SK-N-SH (cell line): ENCODE data around the gene CNOT4. TPM values are rescaled to one million over a fixed set of nuclear protein-coding genes. Genes with fewer than 3 reads are reported as not detected.

Source experiments
- CTCF ChIA-PET: fragments of 300-600, 350-600 bp; formaldehyde crosslinking; extraction: SDS; loops from one replicate; lab custom pipeline; 2021; lab: Yijun Ruan, JAX
- POLR2A ChIA-PET: fragments of 350-600 bp; sonication (Branson Sonifier 250); formaldehyde crosslinking; extraction: SDS; loops from one replicate; lab custom pipeline; 2020; ENCODE audit warnings: antibody characterized with exemption, inconsistent platforms; lab: Yijun Ruan, JAX
- DNase-seq: peaks from one replicate; pipeline ENCODE4 v3.0.0; 2012
- H2AFZ ChIP-seq: fragments of 200-600 bp; sonication (generic); 2 replicates; pipeline ENCODE4 v1.8.1; 2016; ENCODE audit warnings: antibody characterized with exemption, mild to moderate bottlenecking, low read depth
- H3F3A ChIP-seq: fragments of 200-600 bp; sonication (generic); replicated peaks from 2 replicates; pipeline ENCODE3; 2016; ENCODE audit warnings: antibody characterized with exemption, mild to moderate bottlenecking; ENCODE audit not compliant: insufficient read depth
- H3K27ac ChIP-seq, 2 experiments: fragments of 200-500 bp in 1 of 2; fragments of 200-600 bp in 1 of 2; sonication (Bioruptor generic) in 1 of 2; sonication (generic), shearing (Covaris generic) in 1 of 2; 2 replicates each; pipeline versions ENCODE4 v1.5.1 to v1.6.1; 2014 to 2016; ENCODE audit warnings: low read depth in 2 of 2, inconsistent platforms in 1 of 2, low read length in 1 of 2, mild to moderate bottlenecking in 1 of 2, mixed read lengths in 1 of 2
- H3K27me3 ChIP-seq: fragments of 200-600 bp; sonication (generic), shearing (Covaris generic); 2 replicates; pipeline ENCODE4 v1.6.1; 2016; ENCODE audit warnings: mixed run types; ENCODE audit not compliant: insufficient read depth
- H3K36me3 ChIP-seq, 2 experiments: fragments of 200-500 bp in 1 of 2; fragments of 200-600 bp in 1 of 2; sonication (Bioruptor generic) in 1 of 2; sonication (generic) in 1 of 2; replicated peaks in 1 of 2; 2 replicates each; pipeline versions ENCODE3 to v1.5.1; 2014 to 2016; ENCODE audit warnings: low read length in 1 of 2, mild to moderate bottlenecking in 1 of 2; ENCODE audit not compliant: insufficient read depth in 2 of 2, control insufficient read depth in 1 of 2
- H3K4me1 ChIP-seq, 2 experiments: fragments of 200-500 bp in 1 of 2; fragments of 200-600 bp in 1 of 2; sonication (Bioruptor generic) in 1 of 2; sonication (generic), shearing (Covaris generic) in 1 of 2; 2 replicates each; pipeline versions ENCODE4 v1.5.1 to v1.6.1; 2014 to 2016; ENCODE audit warnings: low read depth in 1 of 2, low read length in 1 of 2, mixed run types in 1 of 2; ENCODE audit not compliant: insufficient read depth in 2 of 2, control insufficient read depth in 1 of 2
- H3K4me2 ChIP-seq: fragments of 200-600 bp; sonication (generic), shearing (Covaris generic); 2 replicates; pipeline ENCODE4 v1.6.1; 2017; ENCODE audit warnings: mixed run types
- H3K4me3 ChIP-seq, 2 experiments: fragments of 200-500 bp in 1 of 2; fragments of 200-600 bp in 1 of 2; sonication (Bioruptor generic) in 1 of 2; sonication (generic), shearing (Covaris generic) in 1 of 2; 2 replicates each; pipeline versions ENCODE4 v1.5.1 to v1.8.1; 2014 to 2016; ENCODE audit warnings: low read depth in 2 of 2, inconsistent platforms in 1 of 2, low read length in 1 of 2, mild to moderate bottlenecking in 1 of 2, mixed read lengths in 1 of 2, moderate library complexity in 1 of 2
- H3K79me2 ChIP-seq: fragments of 200-600 bp; sonication (generic); 2 replicates; pipeline ENCODE4 v1.8.1; 2017; ENCODE audit warnings: mild to moderate bottlenecking; ENCODE audit not compliant: insufficient read depth
- H3K9ac ChIP-seq: fragments of 200-600 bp; sonication (generic); 2 replicates; pipeline ENCODE4 v1.6.1; 2017; ENCODE audit warnings: mixed run types
- H3K9me2 ChIP-seq: fragments of 200-600 bp; sonication (generic); 2 replicates; pipeline ENCODE4 v1.6.1; 2017; ENCODE audit warnings: mixed run types
- H3K9me3 ChIP-seq: fragments of 200-600 bp; sonication (generic); 2 replicates; pipeline ENCODE4 v1.6.1; 2017; ENCODE audit warnings: mixed run types, mild to moderate bottlenecking, moderate library complexity
- H4K20me1 ChIP-seq: fragments of 200-600 bp; sonication (generic); 2 replicates; pipeline ENCODE4 v1.6.1; 2017; ENCODE audit warnings: mild to moderate bottlenecking, mixed run types; ENCODE audit not compliant: insufficient read depth
- CHD2 ChIP-seq: fragments of 150-350 bp; IDR thresholded peaks from 2 replicates; pipeline ENCODE4 v1.6.1; 2018; ENCODE audit warnings: low read length; ENCODE audit not compliant: partially characterized antibody
- ELF1 ChIP-seq: IDR thresholded peaks from 2 replicates; pipeline ENCODE4 v1.4.0; 2012
- FOXJ3 ChIP-seq: sonication (generic); formaldehyde crosslinking; IDR thresholded peaks from 2 replicates; pipeline ENCODE4 v1.5.1; 2020; ENCODE audit warnings: mild to moderate bottlenecking, missing genetic modification reagents
- GABPA ChIP-seq: IDR thresholded peaks from 2 replicates; pipeline ENCODE4 v1.4.0; 2012; ENCODE audit warnings: low read depth, mild to moderate bottlenecking
- MEF2A ChIP-seq: IDR thresholded peaks from 2 replicates; pipeline ENCODE4 v1.4.0; 2012; ENCODE audit warnings: low read depth, borderline replicate concordance
- MXI1 ChIP-seq: IDR thresholded peaks from 2 replicates; pipeline ENCODE4 v1.6.1; 2012; ENCODE audit warnings: mild to moderate bottlenecking, low read depth, low read length, improper control_type of control experiment
- NFIC ChIP-seq: IDR thresholded peaks from 2 replicates; pipeline ENCODE4 v1.4.0; 2012; ENCODE audit warnings: borderline replicate concordance
- NRF1 ChIP-seq: IDR thresholded peaks from 2 replicates; pipeline ENCODE4 v1.6.1; 2012; ENCODE audit warnings: low read depth, mild to moderate bottlenecking, low read length
- POLR2AphosphoS5 ChIP-seq: IDR thresholded peaks from 2 replicates; pipeline ENCODE4 v1.6.1; 2012; ENCODE audit warnings: low read depth, low read length
- RCOR1 ChIP-seq: fragments of 150-350 bp; IDR thresholded peaks from 2 replicates; pipeline ENCODE4 v1.6.1; 2017; ENCODE audit warnings: antibody characterized with exemption, low read length
- RFX5 ChIP-seq: IDR thresholded peaks from 2 replicates; pipeline ENCODE4 v1.6.1; 2012; ENCODE audit warnings: mild to moderate bottlenecking, improper control_type of control experiment, low read length
- SIN3A ChIP-seq: IDR thresholded peaks from 2 replicates; pipeline ENCODE4 v1.6.1; 2012; ENCODE audit warnings: low read depth, mild to moderate bottlenecking, low read length, moderate library complexity, borderline replicate concordance
- SMC3 ChIP-seq: IDR thresholded peaks from 2 replicates; pipeline ENCODE4 v1.6.1; 2012; ENCODE audit warnings: low read depth, low read length, improper control_type of control experiment
- YY1 ChIP-seq: IDR thresholded peaks from 2 replicates; pipeline ENCODE4 v1.4.0; 2012; ENCODE audit warnings: low read depth, mild to moderate bottlenecking
- WGBS: methylation state at CpG from one replicate; pipeline ENCODE4 v1.1.6; 2017; ENCODE audit warnings: low lambda C conversion rate; 5-methylcytosine and 5-hydroxymethylcytosine counted together
- polyA plus RNA-seq, 3 experiments: library from polyadenylated mRNA; depleted of rRNA; stranded (reverse); fragments of >200 nt; gene quantifications; 2 replicates each; pipeline ENCODE4 v1.2.3, GENCODE V29; 2012
- TF ChIP-seq, protein P1 (sequence below): fragments of 200-600 bp; sonication (generic); IDR thresholded peaks from 2 replicates; pipeline ENCODE4 v1.6.1; 2017; ENCODE audit warnings: antibody characterized with exemption, mild to moderate bottlenecking, moderate library complexity
- TF ChIP-seq, protein P2 (sequence below): IDR thresholded peaks from 2 replicates; pipeline ENCODE4 v1.6.1; 2012; ENCODE audit warnings: mild to moderate bottlenecking, low read depth, low read length, moderate library complexity

Gene CNOT4
- polyA plus RNA-seq, 1 of the 3 experiments (the other 2 are of a cell fraction), result 8.0 TPM

DNA sequence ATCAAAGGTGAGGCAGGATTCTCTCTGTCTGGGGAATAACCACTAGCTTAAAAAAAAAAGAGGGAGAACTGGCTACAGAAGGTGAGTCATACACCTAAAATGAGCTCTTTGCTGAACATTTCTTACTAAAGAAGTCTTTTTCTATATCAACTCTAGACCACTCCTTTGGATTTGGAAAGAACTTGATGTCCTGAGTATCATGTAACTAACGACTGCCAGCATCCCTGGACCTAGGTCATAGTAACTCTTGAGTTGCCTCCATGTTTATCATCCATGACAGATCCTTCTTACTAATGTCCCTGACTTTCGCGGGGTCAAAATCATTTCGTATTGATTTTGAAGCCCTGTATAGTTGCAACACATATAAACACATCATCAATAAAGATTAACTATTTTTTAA, 89.1 kb downstream of the CNOT4 start:
- H3K4me2 ChIP-seq, result no peak overlapping the region
- H4K20me1 ChIP-seq, result peaks cover 20% of the 10 kb centered on the region
- H3K79me2 ChIP-seq, result peaks cover 42% of the 10 kb centered on the region
- H3K27ac ChIP-seq, result no peak overlapping the region
- ChIA-PET POLR2A (no interaction called here), CTCF (interaction anchor here (0.6 to 1.3 kb wide), 3 partner anchors 13 to 147 kb away, joined by 3 read pairs; no protein-coding TSS in a partner anchor)
- no peak overlapping the region for H3K4me3 ChIP-seq
- no peaks in the 10 kb centered on the region for H3F3A ChIP-seq
- no peak for DNase-seq
- TF ChIP-seq, protein P1, sequence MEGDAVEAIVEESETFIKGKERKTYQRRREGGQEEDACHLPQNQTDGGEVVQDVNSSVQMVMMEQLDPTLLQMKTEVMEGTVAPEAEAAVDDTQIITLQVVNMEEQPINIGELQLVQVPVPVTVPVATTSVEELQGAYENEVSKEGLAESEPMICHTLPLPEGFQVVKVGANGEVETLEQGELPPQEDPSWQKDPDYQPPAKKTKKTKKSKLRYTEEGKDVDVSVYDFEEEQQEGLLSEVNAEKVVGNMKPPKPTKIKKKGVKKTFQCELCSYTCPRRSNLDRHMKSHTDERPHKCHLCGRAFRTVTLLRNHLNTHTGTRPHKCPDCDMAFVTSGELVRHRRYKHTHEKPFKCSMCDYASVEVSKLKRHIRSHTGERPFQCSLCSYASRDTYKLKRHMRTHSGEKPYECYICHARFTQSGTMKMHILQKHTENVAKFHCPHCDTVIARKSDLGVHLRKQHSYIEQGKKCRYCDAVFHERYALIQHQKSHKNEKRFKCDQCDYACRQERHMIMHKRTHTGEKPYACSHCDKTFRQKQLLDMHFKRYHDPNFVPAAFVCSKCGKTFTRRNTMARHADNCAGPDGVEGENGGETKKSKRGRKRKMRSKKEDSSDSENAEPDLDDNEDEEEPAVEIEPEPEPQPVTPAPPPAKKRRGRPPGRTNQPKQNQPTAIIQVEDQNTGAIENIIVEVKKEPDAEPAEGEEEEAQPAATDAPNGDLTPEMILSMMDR, result no peak
- TF ChIP-seq MXI1 (no peak), FOXJ3 (CRISPR knock-in tag) (no peak), YY1 (no peak), SIN3A (no peak), SMC3 (no peak), POLR2AphosphoS5 (no peak), MEF2A (no peak), NRF1 (no peak), RCOR1 (no peak), NFIC (no peak), RFX5 (no peak), ELF1 (no peak), GABPA (no peak), CHD2 (no peak)
- TF ChIP-seq, protein P2, sequence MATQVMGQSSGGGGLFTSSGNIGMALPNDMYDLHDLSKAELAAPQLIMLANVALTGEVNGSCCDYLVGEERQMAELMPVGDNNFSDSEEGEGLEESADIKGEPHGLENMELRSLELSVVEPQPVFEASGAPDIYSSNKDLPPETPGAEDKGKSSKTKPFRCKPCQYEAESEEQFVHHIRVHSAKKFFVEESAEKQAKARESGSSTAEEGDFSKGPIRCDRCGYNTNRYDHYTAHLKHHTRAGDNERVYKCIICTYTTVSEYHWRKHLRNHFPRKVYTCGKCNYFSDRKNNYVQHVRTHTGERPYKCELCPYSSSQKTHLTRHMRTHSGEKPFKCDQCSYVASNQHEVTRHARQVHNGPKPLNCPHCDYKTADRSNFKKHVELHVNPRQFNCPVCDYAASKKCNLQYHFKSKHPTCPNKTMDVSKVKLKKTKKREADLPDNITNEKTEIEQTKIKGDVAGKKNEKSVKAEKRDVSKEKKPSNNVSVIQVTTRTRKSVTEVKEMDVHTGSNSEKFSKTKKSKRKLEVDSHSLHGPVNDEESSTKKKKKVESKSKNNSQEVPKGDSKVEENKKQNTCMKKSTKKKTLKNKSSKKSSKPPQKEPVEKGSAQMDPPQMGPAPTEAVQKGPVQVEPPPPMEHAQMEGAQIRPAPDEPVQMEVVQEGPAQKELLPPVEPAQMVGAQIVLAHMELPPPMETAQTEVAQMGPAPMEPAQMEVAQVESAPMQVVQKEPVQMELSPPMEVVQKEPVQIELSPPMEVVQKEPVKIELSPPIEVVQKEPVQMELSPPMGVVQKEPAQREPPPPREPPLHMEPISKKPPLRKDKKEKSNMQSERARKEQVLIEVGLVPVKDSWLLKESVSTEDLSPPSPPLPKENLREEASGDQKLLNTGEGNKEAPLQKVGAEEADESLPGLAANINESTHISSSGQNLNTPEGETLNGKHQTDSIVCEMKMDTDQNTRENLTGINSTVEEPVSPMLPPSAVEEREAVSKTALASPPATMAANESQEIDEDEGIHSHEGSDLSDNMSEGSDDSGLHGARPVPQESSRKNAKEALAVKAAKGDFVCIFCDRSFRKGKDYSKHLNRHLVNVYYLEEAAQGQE, result no peak
- H3K4me1 ChIP-seq, result no peaks in the 10 kb centered on the region; a peak in 1 of 4 replicates
- H2AFZ ChIP-seq, result no peak overlapping the region
- H3K9me2 ChIP-seq, result no peaks in the 10 kb centered on the region
- H3K9me3 ChIP-seq, result no peaks in the 10 kb centered on the region
- WGBS, result 87% methylated on average over 4 of the region's 4 CpGs
- peaks cover 9 to 40% of the 10 kb centered on the region in 2 experiments for H3K36me3 ChIP-seq
- no peaks in the 10 kb centered on the region for H3K27me3 ChIP-seq
- no peak overlapping the region for H3K9ac ChIP-seq
